Muscle layer of colon (tissue), 2 donors: ENCODE data around the gene EIF4E3.
A peak's percentile ranks its signal among the peaks of the same experiment; 100 is the strongest.

Experiments used
- H3K27ac ChIP-seq: one replicate; pipeline ENCODE4 v1.7.0; 2013; ENCODE audit warnings: low read depth, mild to moderate bottlenecking, low read length, moderate library complexity
- H3K27me3 ChIP-seq, 2 donors: one replicate each; pipeline ENCODE4 v1.7.0; 2013; ENCODE audit warnings: low read length in 2 of 2, mild to moderate bottlenecking in 2 of 2; ENCODE audit not compliant: insufficient read depth in 2 of 2, control insufficient read depth in 1 of 2
- H3K36me3 ChIP-seq: one replicate; pipeline ENCODE4 v1.7.0; 2013; ENCODE audit warnings: mild to moderate bottlenecking, low read length; ENCODE audit not compliant: insufficient read depth
- H3K4me1 ChIP-seq: one replicate; pipeline ENCODE4 v1.7.0; 2013; ENCODE audit warnings: mild to moderate bottlenecking, low read length; ENCODE audit not compliant: insufficient read depth
- H3K4me3 ChIP-seq, 2 donors: one replicate each; pipeline ENCODE4 v1.7.0; 2013; ENCODE audit warnings: low read length in 2 of 2, low read depth in 1 of 2, mild to moderate bottlenecking in 1 of 2, moderate library complexity in 1 of 2
- H3K9ac ChIP-seq: one replicate; pipeline ENCODE4 v1.7.0; 2013; ENCODE audit warnings: low read length
- H3K9me3 ChIP-seq: one replicate; pipeline ENCODE4 v1.7.0; 2013; ENCODE audit warnings: mild to moderate bottlenecking, low read length
- donor health status: abdominal sarcoma.
- donor health status: Adenocarcinoma of cecum.

The EIF4E3 gene

GRCh38 chr3:71704915-71705314, 20.3 kb downstream of the EIF4E3 start:
- Histone ChIP-seq H3K27ac (no peak overlapping the region), H3K4me3 (no peak overlapping the region), H3K27me3 (no peaks in the 10 kb centered on the region), H3K9ac (no peak overlapping the region), H3K4me1 (peaks cover 7% of the 10 kb centered on the region), H3K9me3 (no peaks in the 10 kb centered on the region), H3K36me3 (peaks cover 18% of the 10 kb centered on the region)

GRCh38 chr3:71703797-71704196, 21.4 kb downstream of the EIF4E3 start:
- no peak overlapping the region for H3K4me3 ChIP-seq
- H3K9ac ChIP-seq = no peak overlapping the region
- H3K27ac ChIP-seq = no peak overlapping the region
- no peaks in the 10 kb centered on the region for H3K27me3 ChIP-seq
- H3K4me1 ChIP-seq = peaks cover 7% of the 10 kb centered on the region
- H3K36me3 ChIP-seq = peaks cover 11% of the 10 kb centered on the region
- no peaks in the 10 kb centered on the region for H3K9me3 ChIP-seq

GRCh38 chr3:71702131-71703024, 22.8 kb downstream of the EIF4E3 start:
- Histone ChIP-seq H3K9ac (no peak overlapping the region), H3K9me3 (no peaks in the 10 kb centered on the region), H3K36me3 (peaks cover 9% of the 10 kb centered on the region), H3K4me3 (no peak overlapping the region), H3K4me1 (peaks cover 7% of the 10 kb centered on the region), H3K27me3 (no peaks in the 10 kb centered on the region), H3K27ac (no peak overlapping the region)

- H3K4me3 ChIP-seq = no peak overlapping the region
- peaks cover 7% of the 10 kb centered on the region for H3K4me1 ChIP-seq
- no peak overlapping the region for H3K27ac ChIP-seq
These were observed 23.9 kb downstream of the EIF4E3 start for GRCh38 chr3:71701251-71701762.

GRCh38 chr3:71695000-71695482, 30.2 kb downstream of the EIF4E3 start:
- H3K9me3 ChIP-seq = no peaks in the 10 kb centered on the region
- peaks cover 26% of the 10 kb centered on the region for H3K4me1 ChIP-seq
- H3K27me3 ChIP-seq = no peaks in the 10 kb centered on the region
- H3K27ac ChIP-seq = no peak overlapping the region
- peaks cover 4% of the 10 kb centered on the region for H3K36me3 ChIP-seq
- H3K9ac ChIP-seq = no peak overlapping the region
- no peak overlapping the region for H3K4me3 ChIP-seq

More at GRCh38 chr3:71701251-71701762, 23.9 kb downstream of the EIF4E3 start:
- peaks cover 9% of the 10 kb centered on the region for H3K36me3 ChIP-seq
- H3K9ac ChIP-seq = no peak overlapping the region
- H3K27me3 ChIP-seq = no peaks in the 10 kb centered on the region
- no peaks in the 10 kb centered on the region for H3K9me3 ChIP-seq

GRCh38 chr3:71694358-71694999, 30.7 kb downstream of the EIF4E3 start:
- Histone ChIP-seq H3K27ac (peak overlapping the region; percentile 41), H3K36me3 (peaks cover 4% of the 10 kb centered on the region), H3K9me3 (no peaks in the 10 kb centered on the region), H3K4me3 (no peak overlapping the region), H3K27me3 (no peaks in the 10 kb centered on the region), H3K4me1 (peaks cover 28% of the 10 kb centered on the region), H3K9ac (no peak overlapping the region)

GRCh38 chr3:71693641-71694040, 31.6 kb downstream of the EIF4E3 start:
- H3K4me1 ChIP-seq = peaks cover 28% of the 10 kb centered on the region
- no peak overlapping the region for H3K9ac ChIP-seq
- H3K27me3 ChIP-seq = no peaks in the 10 kb centered on the region
- H3K36me3 ChIP-seq = peaks cover 4% of the 10 kb centered on the region
- no peak overlapping the region for H3K27ac ChIP-seq
- no peak overlapping the region for H3K4me3 ChIP-seq
- H3K9me3 ChIP-seq = no peaks in the 10 kb centered on the region

GRCh38 chr3:71692139-71692538, 33.1 kb downstream of the EIF4E3 start:
- H3K4me1 ChIP-seq = peaks cover 28% of the 10 kb centered on the region

GRCh38 chr3:71690341-71690841, 34.8 kb downstream of the EIF4E3 start:
- H3K36me3 ChIP-seq = no peaks in the 10 kb centered on the region
- H3K4me1 ChIP-seq = peaks cover 28% of the 10 kb centered on the region
- H3K9ac ChIP-seq = no peak overlapping the region
- H3K9me3 ChIP-seq = no peaks in the 10 kb centered on the region
- no peaks in the 10 kb centered on the region for H3K27me3 ChIP-seq
- no peak overlapping the region for H3K4me3 ChIP-seq
- peak overlapping the region; percentile 17 for H3K27ac ChIP-seq

More at GRCh38 chr3:71692139-71692538, 33.1 kb downstream of the EIF4E3 start:
- H3K27me3 ChIP-seq = no peaks in the 10 kb centered on the region
- H3K9me3 ChIP-seq = no peaks in the 10 kb centered on the region
- no peaks in the 10 kb centered on the region for H3K36me3 ChIP-seq
- H3K4me3 ChIP-seq = no peak overlapping the region
- no peak overlapping the region for H3K9ac ChIP-seq
- H3K27ac ChIP-seq = no peak overlapping the region

GRCh38 chr3:71689291-71689690, 35.9 kb downstream of the EIF4E3 start:
- H3K4me1 ChIP-seq = peaks cover 26% of the 10 kb centered on the region
- no peaks in the 10 kb centered on the region for H3K9me3 ChIP-seq
- H3K4me3 ChIP-seq = no peak overlapping the region
- H3K9ac ChIP-seq = no peak overlapping the region
- no peak overlapping the region for H3K27ac ChIP-seq
- H3K27me3 ChIP-seq = no peaks in the 10 kb centered on the region
- H3K36me3 ChIP-seq = no peaks in the 10 kb centered on the region

GRCh38 chr3:71688121-71688520, 37.1 kb downstream of the EIF4E3 start:
- Histone ChIP-seq H3K4me3 (no peak overlapping the region), H3K9me3 (no peaks in the 10 kb centered on the region), H3K27me3 (no peaks in the 10 kb centered on the region), H3K4me1 (peaks cover 19% of the 10 kb centered on the region), H3K27ac (no peak overlapping the region), H3K36me3 (no peaks in the 10 kb centered on the region), H3K9ac (no peak overlapping the region)
